HEK293T (cell line): ENCODE measurements around the gene FCHSD1.

Experiments used
- ARNT ChIP-seq: fragments of 450-650 bp; IDR thresholded peaks from 2 replicates; pipeline ENCODE4 v1.6.1; 2017; ENCODE audit warnings: mild to moderate bottlenecking
- FOXK2 ChIP-seq: fragments of 450-650 bp; IDR thresholded peaks from 2 replicates; pipeline ENCODE4 v1.6.1; 2016; ENCODE audit warnings: mild to moderate bottlenecking
- FOXM1 ChIP-seq: fragments of 450-650 bp; IDR thresholded peaks from 2 replicates; pipeline ENCODE4 v1.6.1; 2017; ENCODE audit warnings: mild to moderate bottlenecking, borderline replicate concordance
- SP1 ChIP-seq: fragments of 450-650 bp; IDR thresholded peaks from 2 replicates; pipeline ENCODE4 v1.6.1; 2017
- ZNF384 ChIP-seq: fragments of 450-650 bp; IDR thresholded peaks from 2 replicates; pipeline ENCODE4 v1.6.1; 2016
- TF ChIP-seq, protein P1 (sequence below): fragments of 450-650 bp; IDR thresholded peaks from 2 replicates; pipeline ENCODE4 v1.6.1; 2016

DNA sequence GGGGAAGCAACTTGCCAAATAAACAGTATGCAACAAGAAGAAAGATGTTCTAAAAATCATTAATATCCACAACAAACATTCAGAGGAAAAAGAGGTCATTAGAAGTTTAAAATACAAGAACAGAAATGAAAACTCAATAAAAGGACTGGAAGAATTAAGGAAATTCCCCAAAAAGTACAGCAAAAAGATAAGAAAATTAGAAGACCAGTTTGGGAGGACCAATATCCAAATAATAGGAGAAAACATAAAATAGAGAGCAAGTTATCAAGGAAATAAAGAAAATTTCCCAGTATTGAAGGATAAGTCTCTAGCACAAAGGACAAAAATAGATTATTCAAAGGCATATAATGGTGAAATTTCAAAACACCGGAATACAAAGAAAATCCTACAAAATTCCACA lies 54.4 kb downstream of the FCHSD1 start:
- TF ChIP-seq, protein P1, sequence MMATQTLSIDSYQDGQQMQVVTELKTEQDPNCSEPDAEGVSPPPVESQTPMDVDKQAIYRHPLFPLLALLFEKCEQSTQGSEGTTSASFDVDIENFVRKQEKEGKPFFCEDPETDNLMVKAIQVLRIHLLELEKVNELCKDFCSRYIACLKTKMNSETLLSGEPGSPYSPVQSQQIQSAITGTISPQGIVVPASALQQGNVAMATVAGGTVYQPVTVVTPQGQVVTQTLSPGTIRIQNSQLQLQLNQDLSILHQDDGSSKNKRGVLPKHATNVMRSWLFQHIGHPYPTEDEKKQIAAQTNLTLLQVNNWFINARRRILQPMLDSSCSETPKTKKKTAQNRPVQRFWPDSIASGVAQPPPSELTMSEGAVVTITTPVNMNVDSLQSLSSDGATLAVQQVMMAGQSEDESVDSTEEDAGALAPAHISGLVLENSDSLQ = no peak
- TF ChIP-seq FOXK2 (no peak), ARNT (no peak), FOXM1 (no peak), SP1 (no peak), ZNF384 (no peak)
